Measurements from ENCODE around the gene TSPO. TPM values are rescaled to one million over a fixed set of nuclear protein-coding genes. Genes with fewer than 3 reads are reported as not detected.
A peak's percentile ranks its signal among the peaks of the same experiment; 100 is the strongest.

Gene TSPO
- total RNA-seq, 3 donors from 2014 or later (not counting 1 experiment from before 2014, with no cell fraction given) = 52.1 to 81.7 (median 59.3) TPM

- Histone ChIP-seq H3K4me1 (ENCODE audit: control insufficient read depth, insufficient read depth, low read length) (peaks cover 22% of the 10 kb centered on the region), H3K9me3 (ENCODE audit: control insufficient read depth, insufficient read depth, low read length) (peaks cover 8% of the 10 kb centered on the region), H3K27me3 (ENCODE audit: control insufficient read depth, insufficient read depth, low read length) (no peaks in the 10 kb centered on the region), H3K27ac (ENCODE audit: low read length) (no peak overlapping the region), H3K36me3 (ENCODE audit: control insufficient read depth, insufficient read depth, low read length) (no peaks in the 10 kb centered on the region), H3K4me3 (ENCODE audit: low read length) (no peak overlapping the region)
- 90% methylated on average over 26 of the region's 26 CpGs for WGBS (ENCODE audit: insufficient coverage)
- intact Hi-C loops (cut with micrococcal nuclease) = no loop called here
- Mint-ChIP-seq H3K27me3 (ENCODE audit: low read depth in 2 of 2) (no peaks in the 10 kb centered on the region), H3K27ac (peak overlapping the region in 1 of 2 donors; percentile 31), H3K4me3 (no peak overlapping the region), H3K4me1 (peaks cover 0 to 21% of the 10 kb centered on the region in 2 donors), H3K9me3 (no peaks in the 10 kb centered on the region), H3K36me3 (no peaks in the 10 kb centered on the region)
- DNase-seq (no peak), ATAC-seq (no peak)
- no peak for TF ChIP-seq CTCF (IDR thresholded peaks at IDR 0.05)
Measured at GRCh38 chr22:43207849-43208702, 56.7 kb downstream of the TSPO start.

GRCh38 chr22:43208703-43209522, 57.6 kb downstream of the TSPO start:
- Mint-ChIP-seq H3K9me3 (no peaks in the 10 kb centered on the region), H3K36me3 (no peaks in the 10 kb centered on the region), H3K4me3 (no peak overlapping the region), H3K27me3 (ENCODE audit: low read depth in 2 of 2) (no peaks in the 10 kb centered on the region), H3K27ac (no peak overlapping the region), H3K4me1 (peaks cover 0 to 21% of the 10 kb centered on the region in 2 donors)
- no peak overlapping the region for H3K27ac ChIP-seq (ENCODE audit: low read length)
- H3K27me3 ChIP-seq (ENCODE audit: control insufficient read depth, insufficient read depth, low read length) = no peaks in the 10 kb centered on the region
- no peaks in the 10 kb centered on the region for H3K36me3 ChIP-seq (ENCODE audit: control insufficient read depth, insufficient read depth, low read length)
- ATAC-seq = no peak
- H3K4me3 ChIP-seq (ENCODE audit: low read length) = no peak overlapping the region
- WGBS (ENCODE audit: insufficient coverage) = 93% methylated on average over 26 of the region's 26 CpGs
- peaks cover 22% of the 10 kb centered on the region for H3K4me1 ChIP-seq (ENCODE audit: control insufficient read depth, insufficient read depth, low read length)
- no peak for DNase-seq
- H3K9me3 ChIP-seq (ENCODE audit: control insufficient read depth, insufficient read depth, low read length) = peaks cover 8% of the 10 kb centered on the region
- intact Hi-C loops (cut with micrococcal nuclease) = no loop called here
- no peak for TF ChIP-seq CTCF (IDR thresholded peaks at IDR 0.05)

- no peaks in the 10 kb centered on the region for H3K27me3 ChIP-seq (ENCODE audit: control insufficient read depth, insufficient read depth, low read length)
- no peak overlapping the region for H3K27ac Mint-ChIP-seq
- peaks cover 0 to 21% of the 10 kb centered on the region in 2 donors for H3K4me1 Mint-ChIP-seq
- peaks cover 22% of the 10 kb centered on the region for H3K4me1 ChIP-seq (ENCODE audit: control insufficient read depth, insufficient read depth, low read length)
- H3K9me3 Mint-ChIP-seq = no peaks in the 10 kb centered on the region
- no peak for TF ChIP-seq CTCF (IDR thresholded peaks at IDR 0.05)
- H3K27me3 Mint-ChIP-seq (ENCODE audit: low read depth in 2 of 2) = no peaks in the 10 kb centered on the region
- no peak overlapping the region for H3K4me3 ChIP-seq (ENCODE audit: low read length)
- H3K27ac ChIP-seq (ENCODE audit: low read length) = no peak overlapping the region
- peaks cover 8% of the 10 kb centered on the region for H3K9me3 ChIP-seq (ENCODE audit: control insufficient read depth, insufficient read depth, low read length)
- no peaks in the 10 kb centered on the region for H3K36me3 ChIP-seq (ENCODE audit: control insufficient read depth, insufficient read depth, low read length)
- no peak for ATAC-seq
- WGBS (ENCODE audit: insufficient coverage) = 85% methylated on average over 15 of the region's 15 CpGs
- H3K4me3 Mint-ChIP-seq = no peak overlapping the region
- DNase-seq = no peak
- intact Hi-C loops (cut with micrococcal nuclease) = no loop called here
- no peaks in the 10 kb centered on the region for H3K36me3 Mint-ChIP-seq
Measured at GRCh38 chr22:43209523-43209890, 58.1 kb downstream of the TSPO start.
